Smooth muscle cell of bladder (primary cell): ENCODE measurements around the gene CA10. TPM values are rescaled to one million over a fixed set of nuclear protein-coding genes. Genes with fewer than 3 reads are reported as not detected.

Experiments used
- total RNA-seq: library from RNA; depleted of rRNA; stranded (reverse); fragments of >200 nt; gene quantifications from 2 replicates; pipeline ENCODE4 v1.2.3, GENCODE V29; 2014

Gene CA10
- total RNA-seq = not detected in 2 replicates

DNA sequence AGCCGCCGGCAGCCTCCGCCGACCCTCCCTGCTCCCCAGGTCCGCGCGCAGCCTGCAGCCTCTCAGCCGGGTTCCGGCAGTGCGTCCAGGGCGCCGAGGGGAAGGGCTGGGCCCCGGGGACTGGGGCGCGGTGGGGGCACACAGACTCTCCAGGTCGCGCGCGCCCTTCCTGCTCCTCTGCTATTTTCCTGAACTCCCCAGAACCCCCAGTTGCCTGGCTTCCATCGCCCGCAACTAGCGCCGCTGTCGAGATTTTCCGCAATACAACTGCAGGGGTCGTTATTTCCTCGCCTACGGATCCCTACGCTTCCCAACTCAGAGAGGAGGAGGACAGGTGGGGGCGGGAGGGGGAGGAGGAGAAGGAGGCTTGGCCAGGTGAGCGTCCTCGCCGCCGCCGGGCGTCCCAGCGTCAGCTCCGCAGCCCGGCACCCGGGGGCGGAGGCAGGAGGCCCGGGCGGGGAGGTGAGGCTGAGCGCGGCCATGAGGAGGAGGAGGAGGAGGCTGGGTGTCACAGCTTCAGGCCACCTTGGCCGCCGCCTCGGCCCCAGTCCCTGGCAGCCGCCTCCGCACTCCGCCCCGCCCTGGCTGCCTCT is at the start of gene CA10:
TSS of gene CA10 (minus strand) at position 265 of the 593 bp plus-strand sequence.

